HepG2 (cell line): ENCODE results near the gene TPRN. TPM values are rescaled to one million over a fixed set of nuclear protein-coding genes. Genes with fewer than 3 reads are reported as not detected.
A peak's percentile ranks its signal among the peaks of the same experiment; 100 is the strongest.

Experiments used
- AHDC1 ChIP-seq: sonication (generic); formaldehyde crosslinking; IDR thresholded peaks from 2 replicates; pipeline ENCODE4 v1.5.1; 2020; ENCODE audit warnings: mild to moderate bottlenecking, missing genetic modification reagents, borderline replicate concordance
- ELF4 ChIP-seq: sonication (generic); formaldehyde crosslinking; IDR thresholded peaks from 2 replicates; pipeline ENCODE4 v1.5.0; 2020; ENCODE audit warnings: missing genetic modification reagents, mild to moderate bottlenecking, moderate library complexity, borderline replicate concordance
- GLI4 ChIP-seq: sonication (generic); formaldehyde crosslinking; IDR thresholded peaks from 2 replicates; pipeline ENCODE4 v1.5.1; 2020; ENCODE audit warnings: missing genetic modification reagents, mild to moderate bottlenecking, moderate library complexity, borderline replicate concordance
- HOXD1 ChIP-seq: sonication (generic); formaldehyde crosslinking; IDR thresholded peaks from 2 replicates; pipeline ENCODE4 v1.5.0; 2020; ENCODE audit warnings: missing genetic modification reagents
- JUN ChIP-seq: sonication (generic); formaldehyde crosslinking; IDR thresholded peaks from 2 replicates; pipeline ENCODE4 v1.4.0; 2020; ENCODE audit warnings: mild to moderate bottlenecking, missing genetic modification reagents
- KDM3A ChIP-seq: IDR thresholded peaks from 2 replicates; pipeline ENCODE4 v1.6.1; 2018; ENCODE audit warnings: low read depth, missing compliant biosample characterization
- KLF11 ChIP-seq: IDR thresholded peaks from 2 replicates; pipeline ENCODE4 v1.6.1; 2016; ENCODE audit warnings: missing compliant biosample characterization
- MED13 ChIP-seq: sonication (generic); formaldehyde crosslinking; IDR thresholded peaks from 2 replicates; pipeline ENCODE4 v1.5.0; 2020; ENCODE audit warnings: missing genetic modification reagents
- MTF2 ChIP-seq: sonication (generic); formaldehyde crosslinking; IDR thresholded peaks from 2 replicates; pipeline ENCODE4 v1.5.0; 2020; ENCODE audit warnings: missing genetic modification reagents, borderline replicate concordance
- NCOA2 ChIP-seq: sonication (generic); formaldehyde crosslinking; IDR thresholded peaks from 2 replicates; pipeline ENCODE4 v1.8.0; 2022; ENCODE audit warnings: inconsistent platforms
- NCOR1 ChIP-seq: fragments of 200-600 bp; sonication (generic); IDR thresholded peaks from 2 replicates; pipeline ENCODE4 v1.7.0; 2017; ENCODE audit warnings: antibody characterized with exemption, low read length, borderline replicate concordance
- SSRP1 ChIP-seq: IDR thresholded peaks from 2 replicates; pipeline ENCODE4 v1.6.1; 2016; ENCODE audit warnings: control low read depth
- TIGD3 ChIP-seq: sonication (generic); formaldehyde crosslinking; IDR thresholded peaks from 2 replicates; pipeline ENCODE4 v1.5.1; 2020; ENCODE audit warnings: mild to moderate bottlenecking, missing genetic modification reagents, borderline replicate concordance
- TRIM24 ChIP-seq: sonication (generic); formaldehyde crosslinking; IDR thresholded peaks from 2 replicates; pipeline ENCODE4 v1.8.0; 2022; ENCODE audit warnings: mild to moderate bottlenecking, missing genetic modification reagents
- U2AF1 ChIP-seq: fragments of 200-400 bp; formaldehyde crosslinking; optimal IDR thresholded peaks from 2 replicates; pipeline ENCODE3; 2017; ENCODE audit warnings: mild to moderate bottlenecking, low read depth, low read length
- YEATS4 ChIP-seq: sonication (generic); formaldehyde crosslinking; IDR thresholded peaks from 2 replicates; pipeline ENCODE4 v1.4.0; 2020; ENCODE audit warnings: missing genetic modification reagents, borderline replicate concordance
- ZFYVE20 ChIP-seq: sonication (generic); formaldehyde crosslinking; IDR thresholded peaks from 2 replicates; pipeline ENCODE4 v1.8.0; 2023; ENCODE audit warnings: low read depth, mild to moderate bottlenecking, moderate library complexity, missing genetic modification reagents, borderline replicate concordance
- ZNF121 ChIP-seq: sonication (generic); formaldehyde crosslinking; IDR thresholded peaks from 2 replicates; pipeline ENCODE4 v1.5.0; 2020; ENCODE audit warnings: mild to moderate bottlenecking, missing genetic modification reagents
- ZNF333 ChIP-seq: sonication (generic); formaldehyde crosslinking; IDR thresholded peaks from 2 replicates; pipeline ENCODE4 v1.4.0; 2020; ENCODE audit warnings: mild to moderate bottlenecking, missing genetic modification reagents, borderline replicate concordance
- ZNF382 ChIP-seq: sonication (generic); formaldehyde crosslinking; IDR thresholded peaks from 2 replicates; pipeline ENCODE4 v1.5.0; 2020; ENCODE audit warnings: missing genetic modification reagents, mild to moderate bottlenecking, borderline replicate concordance
- ZSCAN5A ChIP-seq: sonication (generic); formaldehyde crosslinking; IDR thresholded peaks from 2 replicates; pipeline ENCODE4 v1.8.0; 2022; ENCODE audit warnings: mild to moderate bottlenecking, missing genetic modification reagents, borderline replicate concordance
- polyA plus RNA-seq, 8 experiments: library from polyadenylated mRNA; depleted of rRNA in 3 of 8; stranded (reverse) in 7 of 8; unstranded in 1 of 8; fragments of >200 nt; fragmentation: Illumina TruSeq in 4 of 8; extraction: Trizol in 4 of 8; gene quantifications; 2 replicates each; pipeline versions ENCODE4 v1.2.1 to v1.2.3, GENCODE V29; 2011 to 2016; ENCODE audit warnings: low read depth in 4 of 8, missing spikeins in 1 of 8, mixed read lengths in 1 of 8; ENCODE audit not compliant: insufficient read depth in 1 of 8
- total RNA-seq, 5 experiments: library from RNA; depleted of rRNA; stranded (reverse); fragments of >200 nt; fragmentation: Illumina TruSeq; extraction: Trizol; gene quantifications; 2 replicates each; pipeline ENCODE4 v1.2.3, GENCODE V29; 2016; ENCODE audit warnings: low read depth in 1 of 5

TPRN gene
- total and polyA plus RNA-seq, 2 of the 13 experiments (the other 11 are each of a cell fraction or from before 2014, with no cell fraction given) = 10.1 to 19.2 TPM

GRCh38 chr9:137200311-137201204, at the start of gene TPRN (continued):
- TF ChIP-seq AHDC1 (CRISPR knock-in tag) (peak; percentile 65; the same call in 1 of the 2 replicates), NCOA2 (CRISPR knock-in tag) (peak; percentile 52), TIGD3 (CRISPR knock-in tag) (no peak), SSRP1 (CRISPR knock-in tag) (no peak), MTF2 (no peak), U2AF1 (no peak), ZFYVE20 (CRISPR knock-in tag) (no peak), KLF11 (CRISPR knock-in tag) (no peak; the same call in 1 of the 2 replicates), HOXD1 (CRISPR knock-in tag) (no peak), GLI4 (CRISPR knock-in tag) (no peak), KDM3A (peak; percentile 78; the same call in 1 of the 2 replicates), NCOR1 (peak; percentile 71; the same call in 1 of the 2 replicates), ZNF333 (CRISPR knock-in tag) (no peak; the same call in 1 of the 2 replicates), JUN (CRISPR knock-in tag) (peak; percentile 31; the same call in 1 of the 2 replicates), MED13 (CRISPR knock-in tag) (peak; percentile 50), ZNF382 (CRISPR knock-in tag) (no peak), YEATS4 (peak; percentile 94), ELF4 (CRISPR knock-in tag) (peak; percentile 89; the same call in 1 of the 2 replicates), ZNF121 (CRISPR knock-in tag) (no peak), TRIM24 (CRISPR knock-in tag) (no peak), ZSCAN5A (CRISPR knock-in tag) (no peak)
